ENCODE results near the gene ZNF532.

ZNF532 gene

DNA sequence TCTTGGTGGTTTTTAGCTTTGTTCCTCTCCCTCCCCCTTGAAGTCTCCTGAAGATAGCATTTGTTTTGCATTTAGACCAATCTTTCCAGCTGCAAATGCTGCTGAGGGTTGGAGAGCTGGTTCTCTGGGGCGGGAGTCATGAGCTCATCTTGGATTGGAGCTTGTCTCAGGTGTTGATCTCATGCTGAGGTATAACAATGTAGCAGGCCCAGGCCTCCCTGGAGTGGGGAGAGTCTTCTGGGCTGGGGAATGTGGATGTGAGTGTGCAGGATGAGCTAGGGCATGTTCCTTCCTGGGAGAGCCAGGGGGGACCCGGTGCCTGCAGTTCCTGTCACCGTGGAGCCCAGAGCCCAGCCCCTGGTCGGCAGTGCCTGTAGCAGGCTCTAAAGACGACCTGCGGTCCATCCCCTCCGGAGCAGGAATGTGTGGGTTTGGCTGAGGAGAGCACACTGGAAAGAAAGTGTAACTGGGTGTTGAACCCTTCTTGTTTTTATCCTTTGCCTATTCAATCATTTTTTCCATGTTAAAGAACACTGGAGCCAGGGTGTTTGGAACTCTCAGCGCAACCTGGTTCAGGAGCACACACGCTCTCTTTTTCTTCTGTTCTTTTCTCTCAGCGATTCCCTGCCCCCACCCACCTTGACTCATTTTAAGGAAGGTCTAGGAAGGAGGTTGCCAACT lies 2.7 kb downstream of the ZNF532 start:
- peak overlapping the region; percentile 77 to 89 (median 82) for H3K4me3 Mint-ChIP-seq
- H3K36me3 Mint-ChIP-seq (ENCODE audit: low read depth): peaks cover 66% of the 10 kb centered on the region
- TF ChIP-seq, protein P1, sequence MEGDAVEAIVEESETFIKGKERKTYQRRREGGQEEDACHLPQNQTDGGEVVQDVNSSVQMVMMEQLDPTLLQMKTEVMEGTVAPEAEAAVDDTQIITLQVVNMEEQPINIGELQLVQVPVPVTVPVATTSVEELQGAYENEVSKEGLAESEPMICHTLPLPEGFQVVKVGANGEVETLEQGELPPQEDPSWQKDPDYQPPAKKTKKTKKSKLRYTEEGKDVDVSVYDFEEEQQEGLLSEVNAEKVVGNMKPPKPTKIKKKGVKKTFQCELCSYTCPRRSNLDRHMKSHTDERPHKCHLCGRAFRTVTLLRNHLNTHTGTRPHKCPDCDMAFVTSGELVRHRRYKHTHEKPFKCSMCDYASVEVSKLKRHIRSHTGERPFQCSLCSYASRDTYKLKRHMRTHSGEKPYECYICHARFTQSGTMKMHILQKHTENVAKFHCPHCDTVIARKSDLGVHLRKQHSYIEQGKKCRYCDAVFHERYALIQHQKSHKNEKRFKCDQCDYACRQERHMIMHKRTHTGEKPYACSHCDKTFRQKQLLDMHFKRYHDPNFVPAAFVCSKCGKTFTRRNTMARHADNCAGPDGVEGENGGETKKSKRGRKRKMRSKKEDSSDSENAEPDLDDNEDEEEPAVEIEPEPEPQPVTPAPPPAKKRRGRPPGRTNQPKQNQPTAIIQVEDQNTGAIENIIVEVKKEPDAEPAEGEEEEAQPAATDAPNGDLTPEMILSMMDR (IDR thresholded peaks at IDR 0.05; ENCODE audit: unreplicated experiment in 3 of 3): no peak
- H3K27ac Mint-ChIP-seq: peak overlapping the region; percentile 100
- H3K27me3 Mint-ChIP-seq (ENCODE audit: low read depth): no peaks in the 10 kb centered on the region
- H3K9me3 Mint-ChIP-seq: no peaks in the 10 kb centered on the region
- peaks cover 73% of the 10 kb centered on the region for H3K4me1 Mint-ChIP-seq

DNA sequence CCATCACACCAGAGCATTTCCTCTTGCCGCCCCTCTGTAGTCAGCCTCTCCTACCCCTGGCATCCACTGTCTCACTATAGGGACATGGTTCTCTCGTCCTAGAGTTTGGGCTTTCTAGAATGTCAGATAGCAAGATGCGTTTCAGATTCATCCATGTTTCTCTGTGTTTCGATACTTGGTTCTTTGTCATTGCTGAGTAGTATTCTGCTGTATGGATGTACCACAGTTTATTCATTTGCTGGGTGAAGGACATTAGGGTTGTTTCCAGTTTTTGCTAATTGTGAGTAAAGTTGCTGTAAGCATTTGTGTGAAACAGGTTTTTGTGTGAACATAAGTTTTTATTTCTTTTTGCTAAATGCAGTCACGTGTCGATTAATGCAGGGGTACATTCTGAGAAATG lies 3.8 kb downstream of the ZNF532 start:
- Mint-ChIP-seq H3K4me1 (peaks cover 68% of the 10 kb centered on the region), H3K27ac (peak overlapping the region; percentile 17 to 85 (median 70)), H3K9me3 (no peaks in the 10 kb centered on the region), H3K36me3 (ENCODE audit: low read depth) (peaks cover 72% of the 10 kb centered on the region), H3K27me3 (ENCODE audit: low read depth) (no peaks in the 10 kb centered on the region), H3K4me3 (peak overlapping the region in 2 of 3 experiments; percentile 48 to 49)
- TF ChIP-seq, protein P1 (IDR thresholded peaks at IDR 0.05; ENCODE audit: unreplicated experiment in 3 of 3): no peak

DNA sequence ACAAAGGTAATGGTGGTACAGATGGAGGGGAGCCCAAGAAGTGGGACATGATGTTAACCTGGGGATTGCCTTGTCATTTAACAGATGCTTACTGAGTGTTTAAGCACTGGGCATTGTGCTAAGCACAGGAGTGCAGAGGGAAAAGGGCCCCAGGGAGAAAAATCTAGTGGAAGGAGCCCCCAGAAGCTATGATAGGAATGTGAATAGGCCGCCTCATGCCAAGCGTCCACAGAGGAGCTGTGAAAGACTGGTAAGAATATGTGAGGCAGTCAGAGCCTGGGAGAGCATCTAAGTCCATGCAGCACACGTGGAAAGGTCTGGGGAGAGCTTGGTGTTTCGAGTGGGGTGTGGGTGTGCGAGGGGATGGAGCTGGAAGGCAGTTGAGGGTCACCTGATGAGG lies 5.5 kb downstream of the ZNF532 start:
- H3K4me1 Mint-ChIP-seq: peaks cover 59% of the 10 kb centered on the region
- TF ChIP-seq, protein P1 (IDR thresholded peaks at IDR 0.05; ENCODE audit: unreplicated experiment in 3 of 3): no peak
- H3K27me3 Mint-ChIP-seq (ENCODE audit: low read depth): no peaks in the 10 kb centered on the region
- H3K27ac Mint-ChIP-seq: peak overlapping the region; percentile 12 to 92 (median 86)
- peaks cover 89% of the 10 kb centered on the region for H3K36me3 Mint-ChIP-seq (ENCODE audit: low read depth)
- H3K9me3 Mint-ChIP-seq: no peaks in the 10 kb centered on the region
- no peak overlapping the region for H3K4me3 Mint-ChIP-seq

DNA sequence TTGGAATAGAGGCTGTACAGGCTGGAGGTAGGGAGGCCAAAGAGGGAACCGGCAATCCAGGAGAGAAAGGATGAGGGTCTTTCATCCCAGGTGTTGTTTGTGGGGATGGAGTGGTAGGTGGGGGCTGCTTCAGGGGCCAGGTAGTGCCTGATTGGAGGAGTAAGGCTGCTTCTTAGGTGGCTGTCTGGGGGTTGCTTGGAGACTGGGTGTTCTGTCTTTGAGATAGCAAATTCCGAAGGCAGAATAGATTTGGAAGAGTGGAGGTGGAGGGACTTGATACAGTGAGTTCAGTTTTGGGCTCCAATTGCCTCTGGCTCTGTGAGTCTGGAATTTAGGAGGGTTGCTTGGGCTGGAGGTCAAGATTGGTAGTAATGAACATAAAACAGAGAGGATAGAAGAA lies 5.9 kb downstream of the ZNF532 start:
- Mint-ChIP-seq H3K27ac (peak overlapping the region; percentile 75 to 92 (median 86)), H3K27me3 (ENCODE audit: low read depth) (no peaks in the 10 kb centered on the region), H3K36me3 (ENCODE audit: low read depth) (peaks cover 90% of the 10 kb centered on the region), H3K4me1 (peaks cover 54% of the 10 kb centered on the region), H3K9me3 (no peaks in the 10 kb centered on the region), H3K4me3 (no peak overlapping the region)
- TF ChIP-seq, protein P1 (IDR thresholded peaks at IDR 0.05; ENCODE audit: unreplicated experiment in 3 of 3): no peak

DNA sequence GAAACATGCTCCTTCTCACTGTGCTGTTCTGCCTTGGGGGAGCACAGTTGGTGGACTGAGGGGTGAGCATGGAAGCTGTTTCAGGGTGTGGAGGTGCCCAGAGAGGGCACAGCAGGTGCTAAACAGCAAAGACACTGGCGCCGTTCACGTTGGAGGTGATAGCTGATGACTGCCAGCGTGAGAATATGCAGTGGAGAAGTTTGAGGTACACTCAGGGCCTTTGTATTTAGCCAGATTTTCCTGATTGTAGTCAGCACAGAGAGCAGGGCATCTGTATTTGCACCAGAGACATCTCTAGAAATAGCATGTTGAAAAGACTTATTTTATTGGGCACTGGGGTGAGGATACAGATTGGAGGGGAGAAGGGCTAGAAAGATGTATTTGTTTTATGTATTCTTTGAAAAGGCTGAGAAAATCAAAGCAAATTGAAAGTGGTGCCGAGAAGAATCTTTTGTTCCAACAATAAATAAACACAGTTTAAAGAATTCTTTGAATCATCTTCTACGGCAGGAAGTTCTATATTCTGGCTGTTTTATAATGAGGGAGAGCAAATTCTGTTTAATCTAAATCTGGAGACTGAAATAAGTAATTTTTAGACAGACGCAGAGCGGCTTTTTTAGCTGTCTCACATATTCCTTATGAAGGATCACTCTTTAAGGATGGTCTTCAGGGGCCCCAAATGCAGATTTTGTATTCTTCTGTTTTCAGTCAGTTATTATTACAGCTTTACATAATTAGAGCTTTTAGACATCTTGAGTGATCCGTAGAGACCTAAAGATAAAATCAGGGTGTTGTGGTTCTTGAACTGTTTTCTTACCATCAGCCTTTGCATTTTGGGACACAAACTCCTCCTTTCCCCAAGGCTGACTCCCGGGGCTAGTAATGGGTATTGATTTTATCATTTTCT lies 7.1 kb downstream of the ZNF532 start:
- TF ChIP-seq, protein P1 (IDR thresholded peaks at IDR 0.05; ENCODE audit: unreplicated experiment in 3 of 3): no peak
- Mint-ChIP-seq H3K36me3 (ENCODE audit: low read depth) (peaks cover 88% of the 10 kb centered on the region), H3K27me3 (ENCODE audit: low read depth) (no peaks in the 10 kb centered on the region), H3K27ac (peak overlapping the region; percentile 47 to 92 (median 89)), H3K4me3 (peak overlapping the region in 2 of 3 experiments; percentile 2 to 17), H3K4me1 (peaks cover 43% of the 10 kb centered on the region), H3K9me3 (no peaks in the 10 kb centered on the region)

Measured in nephron (organoid).